Fibroblast of lung (primary cell): Measurements from ENCODE around the gene PTER. TPM values are rescaled to one million over a fixed set of nuclear protein-coding genes. Genes with fewer than 3 reads are reported as not detected.

Source experiments
- DNase-seq, 2 donors: peaks; one replicate each; pipeline versions ENCODE4 v3.0.0 to v3.0.0-alpha.2; 2010; ENCODE audit warnings: low read depth in 2 of 2
- H2AFZ ChIP-seq: 2 replicates; pipeline ENCODE4 v1.5.1; 2012; ENCODE audit warnings: low read length, control low read depth, inconsistent platforms
- H3K27ac ChIP-seq: 2 replicates; pipeline ENCODE4 v1.5.1; 2011; ENCODE audit warnings: low read length, control low read depth; ENCODE audit not compliant: insufficient read depth
- H3K27me3 ChIP-seq: 2 replicates; pipeline ENCODE4 v1.5.1; 2011; ENCODE audit warnings: mild to moderate bottlenecking, low read length; ENCODE audit not compliant: control insufficient read depth, insufficient read depth
- H3K36me3 ChIP-seq: 2 replicates; pipeline ENCODE4 v1.5.1; 2011; ENCODE audit warnings: low read length; ENCODE audit not compliant: control insufficient read depth, insufficient read depth
- H3K4me1 ChIP-seq: 2 replicates; pipeline ENCODE4 v1.5.1; 2011; ENCODE audit warnings: low read length; ENCODE audit not compliant: control insufficient read depth, insufficient read depth; ENCODE audit errors: extremely low read depth
- H3K4me2 ChIP-seq: 2 replicates; pipeline ENCODE4 v1.5.1; 2011; ENCODE audit warnings: low read length, control low read depth; ENCODE audit not compliant: insufficient read depth; ENCODE audit errors: extremely low read depth
- H3K4me3 ChIP-seq, 4 experiments: fragments of 200-600 bp in 1 of 4; sonication (generic) in 1 of 4; replicated peaks in 1 of 4; 2 replicates each; pipeline ENCODE4 v1.5.1; 2011 to 2016; ENCODE audit warnings: low read length in 4 of 4, low read depth in 3 of 4, mild to moderate bottlenecking in 3 of 4, control low read depth in 2 of 4, inconsistent platforms in 1 of 4, mixed read lengths in 1 of 4; ENCODE audit not compliant: insufficient read depth in 1 of 4; ENCODE audit errors: control extremely low read depth in 1 of 4
- H3K79me2 ChIP-seq: 2 replicates; pipeline ENCODE4 v1.5.1; 2012; ENCODE audit warnings: mild to moderate bottlenecking, low read length, inconsistent platforms; ENCODE audit not compliant: control insufficient read depth, insufficient read depth
- H3K9ac ChIP-seq: 2 replicates; pipeline ENCODE4 v1.5.1; 2011; ENCODE audit warnings: mild to moderate bottlenecking, low read length, control low read depth; ENCODE audit not compliant: insufficient read depth
- H3K9me3 ChIP-seq: 2 replicates; pipeline ENCODE4 v1.5.1; 2012; ENCODE audit warnings: low read depth, low read length; ENCODE audit not compliant: control insufficient read depth, insufficient read depth
- H4K20me1 ChIP-seq: 2 replicates; pipeline ENCODE4 v1.5.1; 2011; ENCODE audit warnings: low read length; ENCODE audit not compliant: control insufficient read depth, insufficient read depth; ENCODE audit errors: extremely low read depth
- CTCF ChIP-seq, 2 donors: IDR thresholded peaks in 1 of 2; conservative IDR thresholded peaks in 1 of 2; 1 replicate in 1 of 2; 2 replicates in 1 of 2; pipeline ENCODE4 v1.5.1; 2011 to 2012; ENCODE audit warnings: low read length in 2 of 2, control low read depth in 1 of 2, inconsistent platforms in 1 of 2, low read depth in 1 of 2, mild to moderate bottlenecking in 1 of 2
- EZH2 ChIP-seq: IDR thresholded peaks from 2 replicates; pipeline ENCODE4 v1.5.1; 2012; ENCODE audit warnings: low read length, control low read depth, mild to moderate bottlenecking; ENCODE audit errors: missing control alignments
- polyA plus RNA-seq, 2 donors: library from polyadenylated mRNA; depleted of rRNA in 1 of 2; stranded (reverse) in 1 of 2; unstranded in 1 of 2; fragments of >200 nt; gene quantifications; 2 replicates each; pipeline ENCODE4 v1.2.1, GENCODE V29; 2011 to 2012; ENCODE audit warnings: missing spikeins in 1 of 2
- total RNA-seq: library from RNA; depleted of rRNA; stranded (reverse); fragments of >200 nt; gene quantifications from 2 replicates; pipeline ENCODE4 v1.2.1, GENCODE V29; 2014

Gene PTER
- total and polyA plus RNA-seq, 2 donors (not counting 1 experiment from before 2014, with no cell fraction given) = 8.8 to 10.4 TPM

- H3K27ac ChIP-seq = no peak overlapping the region
- no peaks in the 10 kb centered on the region for H3K4me1 ChIP-seq
- no peak overlapping the region for H3K4me2 ChIP-seq
- H3K9ac ChIP-seq = no peak overlapping the region
- H3K27me3 ChIP-seq = no peaks in the 10 kb centered on the region
- H3K4me3 ChIP-seq = no peak overlapping the region
- H3K9me3 ChIP-seq = no peaks in the 10 kb centered on the region
- TF ChIP-seq CTCF (conservative IDR thresholded peaks at IDR 0.05 in 1 of 2, IDR thresholded peaks at IDR 0.05 in 1 of 2; ENCODE audit: low read depth in 1 of 2, low read length in 2 of 2) = no peak
- no peak for TF ChIP-seq EZH2
- H2AFZ ChIP-seq = no peak overlapping the region
- no peaks in the 10 kb centered on the region for H3K79me2 ChIP-seq
- no peaks in the 10 kb centered on the region for H3K36me3 ChIP-seq
- DNase-seq = no peak
- no peaks in the 10 kb centered on the region for H4K20me1 ChIP-seq
Measured at GRCh38 chr10:16491933-16492332, 55.1 kb downstream of the PTER start.

GRCh38 chr10:16493884-16494536, 57.2 kb downstream of the PTER start:
- no peak overlapping the region for H3K9ac ChIP-seq
- DNase-seq = no peak
- no peaks in the 10 kb centered on the region for H3K79me2 ChIP-seq
- H3K4me1 ChIP-seq = no peaks in the 10 kb centered on the region
- no peak for TF ChIP-seq EZH2
- TF ChIP-seq CTCF (conservative IDR thresholded peaks at IDR 0.05 in 1 of 2, IDR thresholded peaks at IDR 0.05 in 1 of 2; ENCODE audit: low read depth in 1 of 2, low read length in 2 of 2) = no peak
- no peak overlapping the region for H3K4me3 ChIP-seq
- no peak overlapping the region for H2AFZ ChIP-seq
- H4K20me1 ChIP-seq = no peaks in the 10 kb centered on the region
- H3K4me2 ChIP-seq = no peak overlapping the region
- no peaks in the 10 kb centered on the region for H3K27me3 ChIP-seq
- no peaks in the 10 kb centered on the region for H3K9me3 ChIP-seq
- H3K36me3 ChIP-seq = no peaks in the 10 kb centered on the region
- H3K27ac ChIP-seq = no peak overlapping the region

GRCh38 chr10:16497911-16498310, 61.1 kb downstream of the PTER start:
- TF ChIP-seq EZH2 (no peak), CTCF (conservative IDR thresholded peaks at IDR 0.05 in 1 of 2, IDR thresholded peaks at IDR 0.05 in 1 of 2; ENCODE audit: low read depth in 1 of 2, low read length in 2 of 2) (no peak)
- Histone ChIP-seq H3K9me3 (no peaks in the 10 kb centered on the region), H3K36me3 (no peaks in the 10 kb centered on the region), H3K27ac (no peak overlapping the region), H2AFZ (no peak overlapping the region), H3K79me2 (no peaks in the 10 kb centered on the region), H4K20me1 (no peaks in the 10 kb centered on the region), H3K27me3 (no peaks in the 10 kb centered on the region), H3K4me3 (no peak overlapping the region), H3K9ac (no peak overlapping the region), H3K4me1 (no peaks in the 10 kb centered on the region), H3K4me2 (no peak overlapping the region)
- no peak for DNase-seq
